DOHH2 (cell line): Measurements from ENCODE around the gene PIGS.

Experiments
- H3F3A ChIP-seq: fragments of 200-600 bp; sonication (generic), shearing (Covaris generic); 2 replicates; pipeline ENCODE4 v1.6.0; 2016; ENCODE audit warnings: antibody characterized with exemption, mild to moderate bottlenecking; ENCODE audit not compliant: control insufficient read depth, insufficient read depth
- H3K27ac ChIP-seq: fragments of 200-600 bp; sonication (generic); 2 replicates; pipeline ENCODE4 v1.5.1; 2014; ENCODE audit warnings: low read depth, mild to moderate bottlenecking, low read length, moderate library complexity
- H3K27me3 ChIP-seq: fragments of 200-600 bp; sonication (generic); 2 replicates; pipeline ENCODE4 v1.6.1; 2014; ENCODE audit warnings: mild to moderate bottlenecking, low read length, mixed read lengths; ENCODE audit not compliant: control insufficient read depth
- H3K36me3 ChIP-seq: fragments of 200-600 bp; sonication (generic); 2 replicates; pipeline ENCODE4 v1.6.1; 2014; ENCODE audit warnings: mild to moderate bottlenecking, low read length, moderate library complexity, mixed read lengths; ENCODE audit not compliant: control insufficient read depth
- H3K4me1 ChIP-seq: fragments of 200-600 bp; sonication (generic); 2 replicates; pipeline ENCODE4 v1.6.1; 2014; ENCODE audit warnings: mild to moderate bottlenecking, low read length, mixed read lengths; ENCODE audit not compliant: control insufficient read depth
- H3K4me2 ChIP-seq: fragments of 200-600 bp; sonication (generic); 2 replicates; pipeline ENCODE4 v1.6.0; 2014; ENCODE audit warnings: mild to moderate bottlenecking, low read length, moderate library complexity
- H3K4me3 ChIP-seq: fragments of 200-600 bp; sonication (generic); 2 replicates; pipeline ENCODE4 v1.5.1; 2014; ENCODE audit warnings: mild to moderate bottlenecking, low read length, mixed read lengths
- H3K79me2 ChIP-seq: fragments of 200-600 bp; sonication (generic); 2 replicates; pipeline ENCODE4 v1.6.1; 2014; ENCODE audit warnings: mild to moderate bottlenecking, low read length, mixed read lengths; ENCODE audit not compliant: control insufficient read depth
- H3K9me2 ChIP-seq: fragments of 200-600 bp; sonication (generic); replicated peaks from 2 replicates; pipeline ENCODE4 v1.6.1; 2014; ENCODE audit warnings: mild to moderate bottlenecking, low read length, mixed read lengths; ENCODE audit not compliant: control insufficient read depth
- H3K9me3 ChIP-seq: fragments of 200-600 bp; sonication (generic); 2 replicates; pipeline ENCODE4 v1.6.1; 2014; ENCODE audit warnings: antibody characterized with exemption, low read length, mixed read lengths; ENCODE audit not compliant: control insufficient read depth, insufficient read depth
- H4K20me1 ChIP-seq: fragments of 200-600 bp; sonication (generic); 2 replicates; pipeline ENCODE4 v1.6.0; 2014; ENCODE audit warnings: low read depth, mild to moderate bottlenecking, antibody characterized with exemption, low read length, moderate library complexity; ENCODE audit not compliant: control insufficient read depth, insufficient read depth
- EZH2phosphoT487 ChIP-seq: fragments of 200-600 bp; sonication (generic); IDR thresholded peaks from 2 replicates; pipeline ENCODE4 v1.6.1; 2017; ENCODE audit warnings: borderline replicate concordance, mild to moderate bottlenecking, antibody characterized with exemption, low read length, moderate library complexity, mixed read lengths
- TF ChIP-seq, protein P1 (sequence below): fragments of 200-600 bp; sonication (generic); IDR thresholded peaks from one replicate; pipeline ENCODE4 v1.5.1; 2014; ENCODE audit warnings: antibody characterized with exemption, mild to moderate bottlenecking, low read depth, low read length; ENCODE audit not compliant: poor library complexity, severe bottlenecking

The PIGS gene

DNA sequence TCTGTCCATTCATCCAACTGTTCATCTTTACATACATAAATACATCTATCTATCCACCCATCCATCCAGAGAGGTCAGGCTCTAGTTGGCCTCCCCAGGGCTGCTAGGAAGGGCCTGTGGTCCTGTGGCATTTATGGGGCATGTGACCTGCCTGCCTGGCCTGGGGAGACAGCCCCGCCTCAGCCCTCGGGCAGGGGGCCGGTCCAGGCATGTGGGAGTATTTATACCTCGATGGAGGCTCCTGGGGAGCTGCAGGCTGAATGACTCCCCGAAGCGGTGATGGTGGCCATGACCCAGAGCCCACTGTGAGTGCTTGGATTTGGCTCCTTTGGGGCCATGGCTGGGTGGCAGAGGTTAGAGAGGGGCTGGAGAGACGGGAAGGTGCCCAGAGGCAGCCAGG is 57.8 kb downstream of the PIGS start:
- no peaks in the 10 kb centered on the region for H3K36me3 ChIP-seq
- no peak overlapping the region for H3K4me3 ChIP-seq
- H3K27me3 ChIP-seq, result peaks cover 11% of the 10 kb centered on the region
- peaks cover 14% of the 10 kb centered on the region; the same call in 1 of the 2 replicates for H3K9me3 ChIP-seq
- no peaks in the 10 kb centered on the region for H3F3A ChIP-seq
- H3K9me2 ChIP-seq, result no peaks in the 10 kb centered on the region
- no peak overlapping the region for H3K27ac ChIP-seq
- H3K4me1 ChIP-seq, result no peaks in the 10 kb centered on the region
- no peak overlapping the region for H3K4me2 ChIP-seq
- no peaks in the 10 kb centered on the region for H4K20me1 ChIP-seq
- TF ChIP-seq, protein P1, sequence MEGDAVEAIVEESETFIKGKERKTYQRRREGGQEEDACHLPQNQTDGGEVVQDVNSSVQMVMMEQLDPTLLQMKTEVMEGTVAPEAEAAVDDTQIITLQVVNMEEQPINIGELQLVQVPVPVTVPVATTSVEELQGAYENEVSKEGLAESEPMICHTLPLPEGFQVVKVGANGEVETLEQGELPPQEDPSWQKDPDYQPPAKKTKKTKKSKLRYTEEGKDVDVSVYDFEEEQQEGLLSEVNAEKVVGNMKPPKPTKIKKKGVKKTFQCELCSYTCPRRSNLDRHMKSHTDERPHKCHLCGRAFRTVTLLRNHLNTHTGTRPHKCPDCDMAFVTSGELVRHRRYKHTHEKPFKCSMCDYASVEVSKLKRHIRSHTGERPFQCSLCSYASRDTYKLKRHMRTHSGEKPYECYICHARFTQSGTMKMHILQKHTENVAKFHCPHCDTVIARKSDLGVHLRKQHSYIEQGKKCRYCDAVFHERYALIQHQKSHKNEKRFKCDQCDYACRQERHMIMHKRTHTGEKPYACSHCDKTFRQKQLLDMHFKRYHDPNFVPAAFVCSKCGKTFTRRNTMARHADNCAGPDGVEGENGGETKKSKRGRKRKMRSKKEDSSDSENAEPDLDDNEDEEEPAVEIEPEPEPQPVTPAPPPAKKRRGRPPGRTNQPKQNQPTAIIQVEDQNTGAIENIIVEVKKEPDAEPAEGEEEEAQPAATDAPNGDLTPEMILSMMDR, result no peak
- no peak for TF ChIP-seq EZH2phosphoT487
- H3K79me2 ChIP-seq, result no peaks in the 10 kb centered on the region

DNA sequence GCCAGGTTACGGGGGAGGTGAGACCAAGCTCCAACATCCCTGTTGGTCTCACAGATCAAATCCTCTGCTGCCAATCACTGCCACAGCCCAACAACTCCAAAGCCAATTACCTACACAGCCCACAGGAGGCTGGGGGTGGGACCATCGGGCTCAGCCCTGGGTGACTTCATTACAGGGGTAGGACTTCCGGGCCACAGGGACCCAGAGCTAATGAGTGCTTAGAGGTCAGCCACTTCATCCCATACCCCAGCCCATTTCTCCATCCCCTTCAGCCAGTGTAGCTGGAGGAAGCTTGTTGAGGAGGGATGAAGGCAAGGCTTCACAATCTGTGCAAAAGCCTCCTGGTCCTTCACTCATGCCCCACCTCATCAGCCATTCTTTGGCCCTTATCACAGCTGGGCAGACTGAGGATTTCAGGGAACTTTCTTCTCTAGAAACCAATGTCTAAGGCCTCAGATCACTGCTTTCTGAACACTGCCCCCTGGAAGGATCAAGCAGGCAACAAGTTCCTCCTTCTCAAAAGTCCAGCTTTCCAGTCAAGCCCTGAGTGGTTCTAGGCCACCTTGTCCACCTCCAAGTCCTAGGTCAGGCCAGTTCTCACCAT is 59.4 kb downstream of the PIGS start:
- Histone ChIP-seq H3K36me3 (no peaks in the 10 kb centered on the region), H3K4me3 (no peak overlapping the region), H3K4me2 (no peak overlapping the region), H3K27ac (no peak overlapping the region), H3K9me2 (no peaks in the 10 kb centered on the region), H3K4me1 (no peaks in the 10 kb centered on the region), H3F3A (no peaks in the 10 kb centered on the region), H4K20me1 (no peaks in the 10 kb centered on the region), H3K9me3 (peaks cover 14% of the 10 kb centered on the region; the same call in 1 of the 2 replicates), H3K27me3 (peaks cover 11% of the 10 kb centered on the region), H3K79me2 (no peaks in the 10 kb centered on the region)
- TF ChIP-seq, protein P1, result no peak
- TF ChIP-seq EZH2phosphoT487, result no peak

DNA sequence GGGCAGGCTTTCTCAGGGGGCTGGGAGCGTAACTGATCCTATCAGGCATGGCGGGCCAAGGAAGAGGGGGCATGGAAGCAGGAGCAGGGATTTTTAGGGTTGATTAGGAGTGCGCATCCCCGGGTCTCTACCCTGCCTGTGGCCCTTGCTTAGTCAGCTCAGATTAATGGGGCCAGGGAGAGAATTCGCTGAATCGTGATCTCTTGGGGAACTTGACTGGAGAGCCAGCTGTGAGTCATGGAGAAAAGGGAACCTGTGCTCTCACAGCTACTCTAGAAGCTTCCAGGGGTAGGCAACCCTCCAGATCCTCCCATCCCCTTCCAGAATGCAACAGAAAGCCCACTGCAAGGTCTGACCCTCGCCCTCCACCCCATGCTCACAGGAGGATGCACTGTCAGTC is 61.5 kb downstream of the PIGS start:
- Histone ChIP-seq H4K20me1 (no peaks in the 10 kb centered on the region), H3K9me3 (no peaks in the 10 kb centered on the region), H3K4me2 (no peak overlapping the region), H3F3A (no peaks in the 10 kb centered on the region), H3K79me2 (no peaks in the 10 kb centered on the region), H3K9me2 (no peaks in the 10 kb centered on the region), H3K27me3 (peaks cover 13% of the 10 kb centered on the region), H3K4me1 (no peaks in the 10 kb centered on the region), H3K27ac (no peak overlapping the region), H3K36me3 (no peaks in the 10 kb centered on the region), H3K4me3 (no peak overlapping the region)
- TF ChIP-seq, protein P1, result no peak
- TF ChIP-seq EZH2phosphoT487, result no peak
